Gastroesophageal sphincter (tissue), 4 donors: ENCODE data around the gene VAV2. TPM values are rescaled to one million over a fixed set of nuclear protein-coding genes. Genes with fewer than 3 reads are reported as not detected.

Source experiments
- ATAC-seq: fragments of 150-250 bp; one replicate; pipeline ENCODE4 v1.9.1; 2016; ENCODE audit warnings: mild to moderate bottlenecking, moderate library complexity
- H3K27ac ChIP-seq, 4 donors: fragments of 200-600 bp; sonication (generic) in 3 of 4; 1 replicate in 3 of 4; 2 replicates in 1 of 4; pipeline ENCODE4 v1.5.1; 2016 to 2019
- H3K27me3 ChIP-seq: fragments of 200-600 bp; sonication (generic); one replicate; pipeline ENCODE4 v1.5.1; 2019
- H3K36me3 ChIP-seq, 2 donors: fragments of 200-600 bp; sonication (generic); one replicate each; pipeline ENCODE4 v1.5.1; 2019; ENCODE audit warnings: control low read depth in 1 of 2
- H3K4me1 ChIP-seq, 3 donors: fragments of 200-600 bp; sonication (generic); 1 replicate in 2 of 3; 2 replicates in 1 of 3; pipeline ENCODE4 v1.5.1; 2016 to 2019; ENCODE audit warnings: control low read depth in 2 of 3
- H3K4me3 ChIP-seq, 2 donors: fragments of 200-600 bp; sonication (generic); one replicate each; pipeline ENCODE4 v1.5.1; 2019; ENCODE audit warnings: mild to moderate bottlenecking in 1 of 2, moderate library complexity in 1 of 2
- H3K9me3 ChIP-seq, 3 donors: fragments of 200-600 bp; sonication (generic); one replicate each; pipeline ENCODE4 v1.5.1; 2017 to 2019; ENCODE audit warnings: control low read depth in 2 of 3
- EP300 ChIP-seq: sonication (generic); formaldehyde crosslinking; IDR thresholded peaks from one replicate; pipeline ENCODE4 v1.6.1; 2017; ENCODE audit warnings: antibody characterized with exemption, mild to moderate bottlenecking
- POLR2A ChIP-seq, 2 donors: fragments of 450-650 bp; IDR thresholded peaks; one replicate each; pipeline ENCODE4 v1.6.1; 2017; ENCODE audit warnings: antibody characterized with exemption in 2 of 2, mild to moderate bottlenecking in 2 of 2, moderate library complexity in 1 of 2
- POLR2AphosphoS5 ChIP-seq: sonication (generic); formaldehyde crosslinking; IDR thresholded peaks from one replicate; pipeline ENCODE4 v1.6.1; 2017; ENCODE audit warnings: antibody characterized with exemption
- WGBS, 2 donors: methylation state at CpG; one replicate each; pipeline ENCODE4 v1.1.5; 2018; ENCODE audit warnings: low coverage in 1 of 2; 5-methylcytosine and 5-hydroxymethylcytosine counted together
- total RNA-seq, 4 donors: library from RNA; depleted of rRNA; stranded (reverse); fragments of >200 nt; gene quantifications; one replicate each; pipeline ENCODE4 v1.1.0, GENCODE V29; 2016
- TF ChIP-seq, protein P1 (sequence below), 4 experiments: fragments of 200-600 bp in 2 of 4; fragments of 450-650 bp in 2 of 4; sonication (generic) in 1 of 4; IDR thresholded peaks; one replicate each; pipeline ENCODE4 v1.5.1; 2017 to 2019; ENCODE audit warnings: antibody characterized with exemption in 4 of 4, mild to moderate bottlenecking in 2 of 4, moderate library complexity in 2 of 4

The VAV2 gene
- total RNA-seq, 4 donors from 2014 or later = 7.7 to 16.8 (median 8.9) TPM

DNA sequence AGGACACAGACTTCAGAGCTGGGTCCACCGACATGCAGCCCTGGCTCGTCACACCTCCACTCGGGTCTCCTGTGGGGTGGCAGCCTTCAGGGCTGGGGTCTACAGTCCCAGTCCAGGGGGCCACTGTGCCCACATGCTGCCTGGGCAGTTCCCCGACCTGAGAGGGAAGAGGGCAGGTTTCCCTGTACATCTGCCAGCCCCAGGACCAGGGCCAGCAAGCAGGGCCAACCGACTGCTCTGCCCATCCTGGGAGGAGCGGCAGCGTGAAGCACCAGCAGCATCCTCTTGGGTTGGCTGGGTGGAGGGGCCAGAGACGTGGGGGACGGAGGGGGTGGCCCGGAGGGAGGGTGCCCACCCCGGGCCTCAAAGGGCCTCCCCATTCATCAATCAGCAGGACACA, 133.4 kb downstream of the VAV2 start:
- Histone ChIP-seq H3K27ac (no peak overlapping the region), H3K27me3 (no peaks in the 10 kb centered on the region), H3K36me3 (peaks cover 0 to 20% of the 10 kb centered on the region in 2 donors), H3K4me1 (peaks cover 0 to 8% (median 5%) of the 10 kb centered on the region in 3 donors), H3K4me3 (no peak overlapping the region), H3K9me3 (no peaks in the 10 kb centered on the region)
- no CpG with 5 or more reads among the region's 11 CpGs for WGBS, 2 donors
- ATAC-seq = no peak
- no peak for TF ChIP-seq EP300
- TF ChIP-seq POLR2A (IDR thresholded peaks at IDR 0.05) = no peak
- TF ChIP-seq, protein P1, sequence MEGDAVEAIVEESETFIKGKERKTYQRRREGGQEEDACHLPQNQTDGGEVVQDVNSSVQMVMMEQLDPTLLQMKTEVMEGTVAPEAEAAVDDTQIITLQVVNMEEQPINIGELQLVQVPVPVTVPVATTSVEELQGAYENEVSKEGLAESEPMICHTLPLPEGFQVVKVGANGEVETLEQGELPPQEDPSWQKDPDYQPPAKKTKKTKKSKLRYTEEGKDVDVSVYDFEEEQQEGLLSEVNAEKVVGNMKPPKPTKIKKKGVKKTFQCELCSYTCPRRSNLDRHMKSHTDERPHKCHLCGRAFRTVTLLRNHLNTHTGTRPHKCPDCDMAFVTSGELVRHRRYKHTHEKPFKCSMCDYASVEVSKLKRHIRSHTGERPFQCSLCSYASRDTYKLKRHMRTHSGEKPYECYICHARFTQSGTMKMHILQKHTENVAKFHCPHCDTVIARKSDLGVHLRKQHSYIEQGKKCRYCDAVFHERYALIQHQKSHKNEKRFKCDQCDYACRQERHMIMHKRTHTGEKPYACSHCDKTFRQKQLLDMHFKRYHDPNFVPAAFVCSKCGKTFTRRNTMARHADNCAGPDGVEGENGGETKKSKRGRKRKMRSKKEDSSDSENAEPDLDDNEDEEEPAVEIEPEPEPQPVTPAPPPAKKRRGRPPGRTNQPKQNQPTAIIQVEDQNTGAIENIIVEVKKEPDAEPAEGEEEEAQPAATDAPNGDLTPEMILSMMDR (IDR thresholded peaks at IDR 0.05) = no peak
- TF ChIP-seq POLR2AphosphoS5 = no peak

DNA sequence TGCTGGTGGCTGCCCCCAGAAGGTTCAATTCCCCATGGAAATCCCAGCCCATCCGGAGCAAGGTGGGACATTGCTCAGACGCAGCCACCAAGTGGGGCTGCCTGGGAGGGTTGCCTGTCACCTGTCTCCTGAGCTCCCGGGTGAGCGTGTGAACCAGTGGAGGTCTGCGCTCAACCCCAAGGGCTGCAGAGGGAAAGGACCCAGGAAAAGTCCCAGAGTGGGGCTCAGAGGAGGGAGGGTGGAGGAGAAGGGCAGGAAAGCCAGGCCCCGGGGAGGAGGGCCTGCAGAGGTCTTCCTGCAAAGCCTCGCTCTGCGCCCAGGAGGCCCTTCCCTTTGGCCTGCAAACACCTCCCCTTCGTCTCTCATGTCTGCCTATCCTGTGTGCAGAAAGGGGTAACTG, 134.5 kb downstream of the VAV2 start:
- WGBS, 2 donors = 93% methylated on average over 3 of the region's 9 CpGs; no CpG with 5 or more reads in 1 of the 2 donors
- Histone ChIP-seq H3K27me3 (no peaks in the 10 kb centered on the region), H3K27ac (no peak overlapping the region), H3K4me1 (no peaks in the 10 kb centered on the region), H3K4me3 (no peak overlapping the region), H3K9me3 (no peaks in the 10 kb centered on the region), H3K36me3 (peaks cover 0 to 20% of the 10 kb centered on the region in 2 donors)
- TF ChIP-seq POLR2AphosphoS5 (no peak), EP300 (no peak), POLR2A (IDR thresholded peaks at IDR 0.05) (no peak)
- TF ChIP-seq, protein P1 (IDR thresholded peaks at IDR 0.05) = no peak
- ATAC-seq = no peak

DNA sequence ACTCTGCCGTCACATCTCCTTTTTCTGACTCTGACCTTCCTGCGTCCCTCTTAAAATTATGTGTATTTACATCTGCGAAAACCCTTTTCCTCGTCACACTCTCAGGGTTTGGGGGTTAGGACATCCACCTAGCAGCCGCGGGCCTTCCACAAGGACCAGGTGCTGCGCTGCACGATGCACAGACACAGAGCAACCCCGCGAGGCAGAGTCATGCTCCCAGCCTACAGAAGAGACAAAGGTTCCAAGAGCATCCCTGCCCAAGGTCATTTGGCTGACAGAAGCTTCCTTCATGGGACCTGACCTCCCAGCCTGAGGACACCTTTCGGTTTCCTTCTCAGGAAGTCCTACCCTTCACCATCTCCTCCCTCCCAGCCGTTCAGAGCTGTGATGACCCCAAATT, 135.3 kb downstream of the VAV2 start:
- WGBS, 2 donors = 95 to 96% methylated on average over 4 to 6 of the region's 12 CpGs
- peaks cover 0 to 20% of the 10 kb centered on the region in 2 donors for H3K36me3 ChIP-seq
- no peaks in the 10 kb centered on the region for H3K9me3 ChIP-seq
- no peak overlapping the region for H3K27ac ChIP-seq
- TF ChIP-seq, protein P1 (IDR thresholded peaks at IDR 0.05) = no peak
- TF ChIP-seq POLR2A (IDR thresholded peaks at IDR 0.05) = no peak
- no peak for TF ChIP-seq EP300
- TF ChIP-seq POLR2AphosphoS5 = no peak
- H3K4me3 ChIP-seq = no peak overlapping the region
- ATAC-seq = no peak
- H3K27me3 ChIP-seq = no peaks in the 10 kb centered on the region
- no peaks in the 10 kb centered on the region for H3K4me1 ChIP-seq

DNA sequence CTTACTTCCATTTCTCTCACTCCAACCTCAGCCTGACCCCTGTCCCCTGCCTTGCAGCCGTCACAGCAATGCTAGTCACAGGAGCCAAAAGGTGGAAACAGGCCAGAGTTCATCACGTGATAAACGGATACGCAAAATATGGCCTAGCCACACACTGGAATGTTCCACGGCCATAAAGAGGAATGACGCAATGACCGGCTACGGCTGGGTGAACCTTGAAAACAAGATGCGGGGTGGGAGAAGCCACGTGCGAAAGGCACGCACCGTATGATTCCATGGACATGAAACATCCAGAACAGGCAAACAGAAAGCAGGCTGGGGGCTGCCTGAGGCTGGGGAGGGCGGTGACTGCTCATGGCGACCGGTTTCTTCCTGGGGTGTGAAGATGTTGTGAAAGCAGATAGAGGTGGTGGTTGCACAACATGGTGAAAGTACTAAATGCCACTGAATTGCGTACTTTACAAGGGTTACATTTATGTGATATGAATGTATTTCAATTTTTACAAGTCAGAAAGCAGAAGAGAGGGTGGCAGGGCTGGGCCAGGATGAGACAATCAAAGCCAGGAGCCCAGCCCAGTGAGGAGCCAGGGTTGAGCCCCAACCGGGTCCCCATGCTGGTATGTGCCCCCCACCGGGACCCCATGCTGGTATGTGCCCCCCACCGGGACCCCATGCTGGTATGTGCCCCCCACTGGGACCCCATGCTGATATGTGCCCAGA, 136.2 kb downstream of the VAV2 start:
- H3K4me1 ChIP-seq = no peaks in the 10 kb centered on the region
- WGBS, 2 donors = 81 to 87% methylated on average over 12 to 15 of the region's 20 CpGs
- peaks cover 0 to 17% of the 10 kb centered on the region in 2 donors for H3K36me3 ChIP-seq
- H3K27me3 ChIP-seq = no peaks in the 10 kb centered on the region
- TF ChIP-seq EP300 = no peak
- TF ChIP-seq POLR2AphosphoS5 = no peak
- no peak for TF ChIP-seq POLR2A (IDR thresholded peaks at IDR 0.05)
- TF ChIP-seq, protein P1 (IDR thresholded peaks at IDR 0.05) = no peak
- H3K4me3 ChIP-seq = no peak overlapping the region
- no peaks in the 10 kb centered on the region for H3K9me3 ChIP-seq
- H3K27ac ChIP-seq = peak overlapping the region in 2 of 4 donors; percentile 47 to 52
- peak; percentile 54 for ATAC-seq

DNA sequence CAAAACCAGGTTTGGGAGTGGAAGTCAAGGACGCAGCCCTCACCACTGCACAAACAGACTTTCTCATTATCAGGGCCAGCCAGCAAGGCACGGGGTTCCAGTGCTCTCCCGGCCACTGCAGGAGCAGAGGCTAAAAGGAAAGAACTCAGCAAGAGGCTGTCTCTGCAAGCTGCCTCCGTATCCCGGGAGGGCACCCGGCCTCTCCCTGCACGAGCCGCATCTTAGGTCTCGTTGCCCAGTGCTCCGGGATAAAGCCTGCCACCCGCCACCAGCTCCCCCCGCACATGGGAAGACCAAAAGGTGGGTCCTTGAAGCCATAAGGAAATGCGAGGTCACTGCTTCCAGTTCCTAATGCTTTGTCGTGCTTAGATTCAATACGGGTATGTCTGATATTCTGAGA, 136.8 kb downstream of the VAV2 start:
- Histone ChIP-seq H3K36me3 (peaks cover 0 to 11% of the 10 kb centered on the region in 2 donors), H3K4me3 (no peak overlapping the region), H3K9me3 (no peaks in the 10 kb centered on the region), H3K4me1 (no peaks in the 10 kb centered on the region), H3K27me3 (no peaks in the 10 kb centered on the region), H3K27ac (no peak overlapping the region)
- 86 to 87% methylated on average over 6 of the region's 15 CpGs for WGBS, 2 donors
- no peak for ATAC-seq
- TF ChIP-seq POLR2A (IDR thresholded peaks at IDR 0.05) = no peak
- TF ChIP-seq, protein P1 (IDR thresholded peaks at IDR 0.05) = no peak
- TF ChIP-seq EP300 = no peak
- TF ChIP-seq POLR2AphosphoS5 = no peak
